Cardiac muscle cell (in vitro differentiated cells and primary cell): Measurements from ENCODE around the gene PIEZO1. TPM values are rescaled to one million over a fixed set of nuclear protein-coding genes. Genes with fewer than 3 reads are reported as not detected.
A peak's percentile ranks its signal among the peaks of the same experiment; 100 is the strongest.

ENCODE experiments used
- DNase-seq, 2 donors: peaks; one replicate each; pipeline versions ENCODE4 v3.0.0 to v3.0.0-alpha.2; 2010 to 2017; ENCODE audit warnings: low read depth in 1 of 2, low spot score in 1 of 2
- H3K27ac ChIP-seq: fragments of 200-600 bp; sonication (generic); 2 replicates; pipeline ENCODE4 v1.5.1; 2016
- H3K27me3 ChIP-seq: fragments of 200-600 bp; sonication (generic); 2 replicates; pipeline ENCODE4 v1.6.0; 2016; ENCODE audit warnings: control low read depth
- H3K36me3 ChIP-seq: fragments of 200-600 bp; sonication (generic); 2 replicates; pipeline ENCODE4 v1.5.1; 2016; ENCODE audit warnings: control low read depth
- H3K4me1 ChIP-seq: fragments of 200-600 bp; sonication (generic); 2 replicates; pipeline ENCODE4 v1.8.1; 2017; ENCODE audit warnings: low read depth, mild to moderate bottlenecking, mixed run types
- H3K4me3 ChIP-seq: fragments of 200-600 bp; sonication (generic); 2 replicates; pipeline ENCODE4 v1.5.1; 2016; ENCODE audit warnings: mild to moderate bottlenecking
- H3K9me3 ChIP-seq: fragments of 200-600 bp; sonication (generic); 2 replicates; pipeline ENCODE4 v1.5.1; 2017; ENCODE audit warnings: low read depth, mild to moderate bottlenecking, control low read depth
- CTCF ChIP-seq: IDR thresholded peaks from 2 replicates; pipeline ENCODE4 v1.5.1; 2012; ENCODE audit warnings: low read depth, mild to moderate bottlenecking, low read length
- polyA plus RNA-seq: library from polyadenylated mRNA; unstranded; fragments of >200 nt; fragmentation: Nextera tagmentation; extraction: Ambion mirVana; gene quantifications from 2 replicates; pipeline ENCODE4 v1.2.1, GENCODE V29; 2016
- total RNA-seq: library from RNA; depleted of rRNA; stranded (reverse); fragments of >200 nt; gene quantifications from 2 replicates; pipeline ENCODE4 v1.2.3, GENCODE V29; 2016

PIEZO1 gene
- total and polyA plus RNA-seq, 2 experiments from 2014 or later = 32.7 to 121 TPM

GRCh38 chr16:88684569-88685155, 100.4 kb downstream of the PIEZO1 start:
- TF ChIP-seq CTCF = no peak
- no peak for DNase-seq
- Histone ChIP-seq H3K4me1 (peaks cover 13% of the 10 kb centered on the region), H3K27ac (no peak overlapping the region), H3K4me3 (no peak overlapping the region), H3K27me3 (peaks cover 10% of the 10 kb centered on the region), H3K36me3 (no peaks in the 10 kb centered on the region), H3K9me3 (no peaks in the 10 kb centered on the region)

GRCh38 chr16:88681709-88682451, 103.1 kb downstream of the PIEZO1 start:
- peaks cover 10% of the 10 kb centered on the region for H3K27me3 ChIP-seq
- H3K4me1 ChIP-seq = no peaks in the 10 kb centered on the region
- H3K36me3 ChIP-seq = no peaks in the 10 kb centered on the region
- no peak for TF ChIP-seq CTCF
- DNase-seq = peak in 1 of 2 donors; percentile 16
- no peak overlapping the region for H3K27ac ChIP-seq
- H3K4me3 ChIP-seq = no peak overlapping the region
- no peaks in the 10 kb centered on the region for H3K9me3 ChIP-seq

GRCh38 chr16:88681084-88681680, 103.8 kb downstream of the PIEZO1 start:
- Histone ChIP-seq H3K4me3 (no peak overlapping the region), H3K36me3 (no peaks in the 10 kb centered on the region), H3K27me3 (peaks cover 10% of the 10 kb centered on the region), H3K9me3 (no peaks in the 10 kb centered on the region), H3K4me1 (no peaks in the 10 kb centered on the region), H3K27ac (no peak overlapping the region)
- peak; percentile 19 for TF ChIP-seq CTCF
- DNase-seq = no peak

- H3K27ac ChIP-seq = no peak overlapping the region
- no peaks in the 10 kb centered on the region for H3K4me1 ChIP-seq
- no peak for DNase-seq
- peaks cover 7% of the 10 kb centered on the region for H3K27me3 ChIP-seq
- no peak for TF ChIP-seq CTCF
- H3K4me3 ChIP-seq = no peak overlapping the region
- H3K9me3 ChIP-seq = no peaks in the 10 kb centered on the region
- no peaks in the 10 kb centered on the region for H3K36me3 ChIP-seq
These were observed 104.4 kb downstream of the PIEZO1 start for GRCh38 chr16:88680554-88681083.

GRCh38 chr16:88678224-88678979, 106.6 kb downstream of the PIEZO1 start:
- Histone ChIP-seq H3K27me3 (no peaks in the 10 kb centered on the region), H3K9me3 (no peaks in the 10 kb centered on the region), H3K27ac (no peak overlapping the region), H3K4me3 (no peak overlapping the region), H3K36me3 (no peaks in the 10 kb centered on the region), H3K4me1 (peaks cover 11% of the 10 kb centered on the region)
- no peak for TF ChIP-seq CTCF
- DNase-seq = no peak
